T-helper 1 cell treated with Interleukin-12 subunit alpha and Interleukin-12 subunit beta and Interleukin-4 antibody, amounts not matched to agents 30 ng/mL and 1 ng/mL, for 36 hours (primary cell): Measurements from ENCODE around the gene STYK1. TPM values are rescaled to one million over a fixed set of nuclear protein-coding genes. Genes with fewer than 3 reads are reported as not detected.
"Not testable (repeated sequence)": the region's sequence is repeated elsewhere in the genome, so short reads cannot be mapped to it uniquely, and the experiment has no call there.

ENCODE experiments used
- intact Hi-C: fragments of 100-400 bp; cut with micrococcal nuclease; formaldehyde crosslinking; loops from one replicate; pipeline ENCODE4 v1.15.1; 2024
- total RNA-seq: library from RNA; stranded (reverse); gene quantifications from 2 replicates; pipeline ENCODE4 v1.2.3, GENCODE V29; 2022

STYK1 gene
- total RNA-seq, 1 donor from 2014 or later: 0.96 TPM

GRCh38 chr12:10697156-10697555 is 23.3 kb upstream of the STYK1 start:
- intact Hi-C loops: no loop called here

- intact Hi-C loops: no loop called here
Measured at GRCh38 chr12:10690906-10691305, 17.1 kb upstream of the STYK1 start.

- intact Hi-C loops: no loop called here
Measured at GRCh38 chr12:10689146-10689545, 15.3 kb upstream of the STYK1 start.

- intact Hi-C loops: no loop called here
Measured at GRCh38 chr12:10688042-10688441, 14.2 kb upstream of the STYK1 start.

GRCh38 chr12:10672231-10672868 is 1.5 kb downstream of the STYK1 start:
- intact Hi-C loops: loop anchor here (5.0 to 10.0 kb wide), 3 partner anchors 368 to 930 kb away; partner anchors contain the start of gene KLRD1

- intact Hi-C loops: no loop called here
Measured at GRCh38 chr12:10669533-10669932, 4.3 kb downstream of the STYK1 start.

GRCh38 chr12:10668526-10668925 is 5.3 kb downstream of the STYK1 start:
- intact Hi-C loops: no loop called here

GRCh38 chr12:10667581-10667980 is 6.3 kb downstream of the STYK1 start:
- intact Hi-C loops: no loop called here

- intact Hi-C loops: no loop called here
Measured at GRCh38 chr12:10664499-10664898, 9.4 kb downstream of the STYK1 start.

- intact Hi-C loops: no loop called here
Measured at GRCh38 chr12:10663869-10664268, 10.0 kb downstream of the STYK1 start.

- intact Hi-C loops: no loop called here
Measured at GRCh38 chr12:10661338-10661737, 12.5 kb downstream of the STYK1 start.

GRCh38 chr12:10654003-10654402 is 19.8 kb downstream of the STYK1 start:
- intact Hi-C loops: no loop called here

- intact Hi-C loops: no loop called here
Measured at GRCh38 chr12:10652192-10652591, 21.7 kb downstream of the STYK1 start.

GRCh38 chr12:10646576-10646975 is 27.3 kb downstream of the STYK1 start:
- intact Hi-C loops: not testable (repeated sequence)

GRCh38 chr12:10645910-10646309 is 27.9 kb downstream of the STYK1 start:
- intact Hi-C loops: no loop called here

- intact Hi-C loops: no loop called here
Measured at GRCh38 chr12:10641735-10642500, 31.9 kb downstream of the STYK1 start.

GRCh38 chr12:10638728-10639127 is 35.1 kb downstream of the STYK1 start:
- intact Hi-C loops: no loop called here

- intact Hi-C loops: no loop called here
Measured at GRCh38 chr12:10636611-10637010, 37.2 kb downstream of the STYK1 start.

- intact Hi-C loops: no loop called here
Measured at GRCh38 chr12:10636124-10636523, 37.7 kb downstream of the STYK1 start.

- intact Hi-C loops: no loop called here
Measured at GRCh38 chr12:10635306-10635705, 38.5 kb downstream of the STYK1 start.

- intact Hi-C loops: no loop called here
Measured at GRCh38 chr12:10634427-10634826, 39.4 kb downstream of the STYK1 start.

GRCh38 chr12:10633541-10633940 is 40.3 kb downstream of the STYK1 start:
- intact Hi-C loops: no loop called here

GRCh38 chr12:10632226-10632625 is 41.6 kb downstream of the STYK1 start:
- intact Hi-C loops: no loop called here
